Measurements from ENCODE around the gene CLDND2.

GRCh38 chr19:51346742-51347141 is 22.1 kb downstream of the CLDND2 start:
- TF ChIP-seq EP300 (IDR thresholded peaks at IDR 0.05) (no peak), CTCF (IDR thresholded peaks at IDR 0.05) (no peak), POLR2A (IDR thresholded peaks at IDR 0.05) (no peak)

Measured in tibial nerve (tissue), 4 donors.